Brain microvascular endothelial cell (primary cell): Measurements from ENCODE around the gene TCP10L.

Experiments used
- DNase-seq: peaks from one replicate; pipeline ENCODE4 v3.0.0-alpha.2; 2020
- H3K27ac ChIP-seq: fragments of 250-450 bp; sonication (Bioruptor Pico); 2 replicates; pipeline ENCODE4 v1.5.1; 2020; ENCODE audit warnings: mild to moderate bottlenecking, moderate library complexity
- H3K27me3 ChIP-seq: fragments of 250-450 bp; sonication (Bioruptor Pico); replicated peaks from 2 replicates; pipeline ENCODE4 v1.5.1; 2020; ENCODE audit warnings: mild to moderate bottlenecking
- H3K36me3 ChIP-seq: fragments of 250-450 bp; sonication (Bioruptor Pico); replicated peaks from 2 replicates; pipeline ENCODE4 v1.5.1; 2020; ENCODE audit warnings: mild to moderate bottlenecking
- H3K4me3 ChIP-seq: 2 replicates; pipeline ENCODE4 v1.5.1; 2011; ENCODE audit warnings: low read depth, mild to moderate bottlenecking, control low read depth, low read length, moderate library complexity
- in situ Hi-C: cut with HindIII; loops from 2 replicates; pipeline ENCODE4 v1.10.0; 2017; ENCODE audit warnings: low sequenced_read_pairs, low pct_ligation_motif_present
- TF ChIP-seq, protein P1 (sequence below): IDR thresholded peaks from 2 replicates; pipeline ENCODE4 v1.5.1; 2011; ENCODE audit warnings: low read depth, mild to moderate bottlenecking, moderate library complexity, low read length, control low read depth, inconsistent platforms; ENCODE audit errors: missing control alignments

Gene TCP10L

DNA sequence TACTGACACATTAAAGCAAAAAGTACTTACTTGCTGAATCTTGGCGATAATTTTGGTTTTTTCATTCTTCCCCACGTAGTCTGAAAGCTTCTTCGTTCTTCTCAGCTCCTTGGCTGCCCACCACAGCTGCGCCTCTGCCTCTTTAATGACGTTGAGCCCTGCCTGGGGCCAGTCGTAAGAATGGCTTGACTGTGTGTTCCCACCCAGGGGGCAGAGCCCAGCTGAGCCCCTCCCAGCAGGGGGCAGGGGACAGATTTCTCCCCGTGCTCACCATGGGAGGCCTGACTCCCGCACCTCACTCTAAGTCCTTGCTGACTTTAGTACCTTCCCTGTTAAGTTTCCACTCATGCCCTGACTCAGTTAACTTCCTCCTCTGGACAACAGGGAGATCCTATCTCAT, 17.8 kb upstream of the TCP10L start:
- H3K36me3 ChIP-seq = peaks cover 33% of the 10 kb centered on the region
- no peak for DNase-seq
- in situ Hi-C loops = no loop called here
- no peak overlapping the region for H3K4me3 ChIP-seq
- no peak overlapping the region for H3K27ac ChIP-seq
- no peaks in the 10 kb centered on the region for H3K27me3 ChIP-seq
- TF ChIP-seq, protein P1, sequence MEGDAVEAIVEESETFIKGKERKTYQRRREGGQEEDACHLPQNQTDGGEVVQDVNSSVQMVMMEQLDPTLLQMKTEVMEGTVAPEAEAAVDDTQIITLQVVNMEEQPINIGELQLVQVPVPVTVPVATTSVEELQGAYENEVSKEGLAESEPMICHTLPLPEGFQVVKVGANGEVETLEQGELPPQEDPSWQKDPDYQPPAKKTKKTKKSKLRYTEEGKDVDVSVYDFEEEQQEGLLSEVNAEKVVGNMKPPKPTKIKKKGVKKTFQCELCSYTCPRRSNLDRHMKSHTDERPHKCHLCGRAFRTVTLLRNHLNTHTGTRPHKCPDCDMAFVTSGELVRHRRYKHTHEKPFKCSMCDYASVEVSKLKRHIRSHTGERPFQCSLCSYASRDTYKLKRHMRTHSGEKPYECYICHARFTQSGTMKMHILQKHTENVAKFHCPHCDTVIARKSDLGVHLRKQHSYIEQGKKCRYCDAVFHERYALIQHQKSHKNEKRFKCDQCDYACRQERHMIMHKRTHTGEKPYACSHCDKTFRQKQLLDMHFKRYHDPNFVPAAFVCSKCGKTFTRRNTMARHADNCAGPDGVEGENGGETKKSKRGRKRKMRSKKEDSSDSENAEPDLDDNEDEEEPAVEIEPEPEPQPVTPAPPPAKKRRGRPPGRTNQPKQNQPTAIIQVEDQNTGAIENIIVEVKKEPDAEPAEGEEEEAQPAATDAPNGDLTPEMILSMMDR = no peak

DNA sequence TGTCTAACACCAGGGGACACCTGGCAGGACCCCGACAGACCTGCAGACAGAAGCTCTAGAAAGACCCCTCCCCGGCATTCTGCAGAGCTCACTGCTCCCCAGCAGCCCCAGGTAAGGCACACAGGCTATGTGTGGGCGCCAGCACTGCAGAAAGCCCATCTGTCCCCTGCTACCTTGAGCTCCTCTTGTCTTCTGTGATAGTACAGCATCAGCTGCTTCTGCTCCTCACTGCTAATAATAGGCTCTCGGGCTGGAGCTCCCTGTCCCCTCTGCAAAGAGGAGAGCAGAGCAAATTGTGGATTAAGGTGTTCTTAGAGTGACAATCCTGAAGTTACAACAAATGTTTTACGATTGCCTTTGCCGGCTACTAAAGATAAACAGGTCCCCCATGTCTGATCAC, 16.8 kb upstream of the TCP10L start:
- no peak overlapping the region for H3K4me3 ChIP-seq
- in situ Hi-C loops = no loop called here
- peaks cover 33% of the 10 kb centered on the region for H3K36me3 ChIP-seq
- no peak overlapping the region for H3K27ac ChIP-seq
- DNase-seq = no peak
- H3K27me3 ChIP-seq = no peaks in the 10 kb centered on the region
- TF ChIP-seq, protein P1 = no peak

- in situ Hi-C loops = no loop called here
- H3K27me3 ChIP-seq = no peaks in the 10 kb centered on the region
- peaks cover 20% of the 10 kb centered on the region for H3K36me3 ChIP-seq
- no peak overlapping the region for H3K27ac ChIP-seq
- TF ChIP-seq, protein P1 = no peak
- DNase-seq = no peak
- H3K4me3 ChIP-seq = no peak overlapping the region
These were observed 14.2 kb upstream of the TCP10L start for GRCh38 chr21:32599526-32599925.

- TF ChIP-seq, protein P1 = no peak
- no peaks in the 10 kb centered on the region for H3K27me3 ChIP-seq
- H3K36me3 ChIP-seq = peaks cover 16% of the 10 kb centered on the region
- H3K4me3 ChIP-seq = no peak overlapping the region
- in situ Hi-C loops = no loop called here
- DNase-seq = no peak
- no peak overlapping the region for H3K27ac ChIP-seq
These were observed 13.8 kb upstream of the TCP10L start for GRCh38 chr21:32599091-32599490.

GRCh38 chr21:32597205-32597604, 11.9 kb upstream of the TCP10L start:
- DNase-seq = peak; percentile 81
- Histone ChIP-seq H3K4me3 (no peak overlapping the region), H3K27me3 (no peaks in the 10 kb centered on the region), H3K36me3 (peaks cover 4% of the 10 kb centered on the region), H3K27ac (peak overlapping the region; percentile 28)
- TF ChIP-seq, protein P1 = no peak
- in situ Hi-C loops = no loop called here

GRCh38 chr21:32595431-32595830, 10.1 kb upstream of the TCP10L start:
- H3K27ac ChIP-seq = no peak overlapping the region
- H3K27me3 ChIP-seq = no peaks in the 10 kb centered on the region
- TF ChIP-seq, protein P1 = no peak
- no peak for DNase-seq
- no peaks in the 10 kb centered on the region for H3K36me3 ChIP-seq
- in situ Hi-C loops = no loop called here
- H3K4me3 ChIP-seq = no peak overlapping the region
